Measurements from ENCODE around the gene SUN1. TPM values are rescaled to one million over a fixed set of nuclear protein-coding genes. Genes with fewer than 3 reads are reported as not detected.
A peak's percentile ranks its signal among the peaks of the same experiment; 100 is the strongest.

The SUN1 gene
- total RNA-seq, 1 donor from 2014 or later: 127 TPM

DNA sequence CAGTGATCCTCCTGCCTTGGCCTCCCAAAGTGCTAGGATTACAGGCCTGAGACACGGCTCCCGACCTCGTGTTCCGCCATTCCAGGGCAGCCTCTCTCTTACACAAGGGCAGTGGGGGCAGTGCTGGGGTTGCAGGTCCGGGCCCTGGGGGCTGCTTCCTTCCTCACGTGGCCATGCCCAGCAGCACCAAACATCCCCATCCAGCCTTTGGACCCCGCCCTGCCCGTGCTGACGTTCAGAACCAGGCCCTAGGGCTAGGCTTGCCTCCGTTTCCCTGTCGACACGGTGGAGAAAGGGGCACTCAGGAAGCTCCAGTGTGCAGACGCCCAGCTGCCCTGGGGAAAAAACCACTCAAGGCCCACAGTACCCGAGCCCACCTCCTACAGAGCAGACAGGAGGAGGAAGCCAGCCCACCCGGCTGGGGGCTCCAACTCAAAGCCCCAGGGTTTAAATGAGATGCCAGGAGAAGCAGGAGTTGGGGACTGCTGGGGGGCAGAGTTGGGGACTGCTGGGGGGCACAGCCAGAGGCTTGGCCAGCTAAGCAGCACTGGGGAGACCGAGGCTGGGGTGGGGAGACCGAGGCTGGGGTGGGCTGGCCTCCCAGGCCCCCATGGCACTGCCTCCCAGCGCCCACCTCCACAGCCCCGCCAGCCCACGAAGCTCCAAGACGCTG, 86.3 kb downstream of the SUN1 start:
- ATAC-seq (no peak), DNase-seq (peak; percentile 48)
- H3K27me3 ChIP-seq: no peaks in the 10 kb centered on the region
- TF ChIP-seq, protein P1, sequence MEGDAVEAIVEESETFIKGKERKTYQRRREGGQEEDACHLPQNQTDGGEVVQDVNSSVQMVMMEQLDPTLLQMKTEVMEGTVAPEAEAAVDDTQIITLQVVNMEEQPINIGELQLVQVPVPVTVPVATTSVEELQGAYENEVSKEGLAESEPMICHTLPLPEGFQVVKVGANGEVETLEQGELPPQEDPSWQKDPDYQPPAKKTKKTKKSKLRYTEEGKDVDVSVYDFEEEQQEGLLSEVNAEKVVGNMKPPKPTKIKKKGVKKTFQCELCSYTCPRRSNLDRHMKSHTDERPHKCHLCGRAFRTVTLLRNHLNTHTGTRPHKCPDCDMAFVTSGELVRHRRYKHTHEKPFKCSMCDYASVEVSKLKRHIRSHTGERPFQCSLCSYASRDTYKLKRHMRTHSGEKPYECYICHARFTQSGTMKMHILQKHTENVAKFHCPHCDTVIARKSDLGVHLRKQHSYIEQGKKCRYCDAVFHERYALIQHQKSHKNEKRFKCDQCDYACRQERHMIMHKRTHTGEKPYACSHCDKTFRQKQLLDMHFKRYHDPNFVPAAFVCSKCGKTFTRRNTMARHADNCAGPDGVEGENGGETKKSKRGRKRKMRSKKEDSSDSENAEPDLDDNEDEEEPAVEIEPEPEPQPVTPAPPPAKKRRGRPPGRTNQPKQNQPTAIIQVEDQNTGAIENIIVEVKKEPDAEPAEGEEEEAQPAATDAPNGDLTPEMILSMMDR (IDR thresholded peaks at IDR 0.05): no peak
- no peaks in the 10 kb centered on the region for H3K36me3 ChIP-seq
- no peaks in the 10 kb centered on the region for H3K9me3 ChIP-seq
- H3K4me3 ChIP-seq: no peak overlapping the region
- intact Hi-C loops (cut with DNase I): no loop called here
- H3K27ac ChIP-seq: no peak overlapping the region
- peaks cover 7% of the 10 kb centered on the region for H3K4me1 ChIP-seq

DNA sequence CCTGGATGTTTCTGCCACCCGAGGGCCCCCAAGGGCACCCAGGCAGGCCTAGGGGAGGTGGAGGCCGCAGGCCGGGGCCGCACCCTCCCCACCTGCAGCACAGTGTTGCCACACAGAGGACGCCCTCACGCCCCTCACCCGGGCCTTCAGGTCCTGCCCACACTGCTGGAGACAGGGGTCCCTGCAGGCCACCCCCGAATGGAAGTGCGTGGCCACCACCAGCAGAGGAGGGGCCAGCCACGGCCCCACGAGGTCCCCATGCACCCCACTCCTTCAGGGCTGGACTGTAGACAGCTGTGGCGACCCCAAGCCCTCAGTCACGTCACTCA, 86.8 kb downstream of the SUN1 start:
- peak; percentile 54 for DNase-seq
- H3K4me1 ChIP-seq: peaks cover 7% of the 10 kb centered on the region

DNA sequence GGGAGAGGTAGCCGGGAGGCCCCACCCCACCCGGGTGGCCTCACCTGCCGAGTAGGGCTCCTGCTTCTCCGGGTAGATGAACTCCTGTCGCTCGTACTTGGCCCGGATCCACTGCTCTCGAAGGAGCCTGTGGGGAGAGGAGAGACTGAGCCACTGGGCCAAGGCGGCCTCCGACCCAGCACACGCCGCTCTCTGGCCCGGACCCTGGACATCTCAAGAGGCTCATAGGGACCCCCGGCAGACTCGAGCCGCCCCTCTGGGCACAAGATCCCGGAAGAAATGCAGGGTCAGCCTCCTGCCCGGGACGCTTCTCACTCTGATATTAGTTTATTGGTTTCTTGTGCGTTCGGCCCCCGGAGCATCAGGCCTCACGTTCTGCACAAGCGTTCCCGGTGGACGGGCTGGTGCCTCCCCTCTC, 87.7 kb downstream of the SUN1 start:
- Histone ChIP-seq H3K27ac (no peak overlapping the region), H3K9me3 (no peaks in the 10 kb centered on the region), H3K36me3 (no peaks in the 10 kb centered on the region), H3K4me3 (no peak overlapping the region), H3K27me3 (no peaks in the 10 kb centered on the region), H3K4me1 (peaks cover 7% of the 10 kb centered on the region)
- TF ChIP-seq, protein P1 (IDR thresholded peaks at IDR 0.05): no peak
- ATAC-seq (no peak), DNase-seq (peak; percentile 39)
- intact Hi-C loops (cut with DNase I): no loop called here

More for the DNA sequence above, 86.8 kb downstream of the SUN1 start:
- no peaks in the 10 kb centered on the region for H3K9me3 ChIP-seq
- ATAC-seq: no peak
- TF ChIP-seq, protein P1 (IDR thresholded peaks at IDR 0.05): no peak
- H3K36me3 ChIP-seq: no peaks in the 10 kb centered on the region
- intact Hi-C loops (cut with DNase I): no loop called here
- no peak overlapping the region for H3K4me3 ChIP-seq
- no peaks in the 10 kb centered on the region for H3K27me3 ChIP-seq
- no peak overlapping the region for H3K27ac ChIP-seq

DNA sequence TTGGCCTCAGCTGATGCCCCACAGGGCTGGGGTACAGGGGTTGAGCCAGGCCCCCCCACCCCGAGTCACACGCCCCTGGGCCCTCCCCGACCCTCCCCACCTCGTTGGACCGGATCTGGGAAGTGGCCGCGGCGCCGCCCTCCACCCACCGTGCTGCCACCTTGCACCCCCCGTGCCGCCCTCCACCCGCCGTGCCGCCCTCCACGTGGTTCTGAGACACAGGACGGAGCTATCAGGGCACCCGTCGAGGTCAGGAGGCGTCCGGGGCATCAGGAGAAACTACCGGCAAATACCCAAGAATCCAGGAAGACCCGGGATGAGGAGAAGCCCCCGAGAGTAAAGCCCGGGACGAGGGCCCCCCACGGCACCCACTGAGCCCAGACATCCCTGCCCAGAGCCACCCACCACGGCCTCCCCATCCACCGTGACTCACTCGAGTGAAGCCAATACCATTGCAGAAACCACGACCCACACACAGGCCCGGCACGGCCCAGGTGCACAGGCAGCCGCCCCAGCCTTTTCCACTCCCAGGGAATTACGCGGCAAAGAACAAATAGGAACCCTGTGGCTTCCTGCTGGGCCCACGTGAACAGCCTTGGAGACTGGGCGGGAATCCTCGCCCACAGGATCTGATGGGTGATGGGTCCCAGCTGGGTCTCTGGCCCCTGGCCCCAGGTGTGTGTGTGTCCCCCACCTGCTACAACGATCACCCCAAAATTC, 88.2 kb downstream of the SUN1 start:
- TF ChIP-seq, protein P1 (IDR thresholded peaks at IDR 0.05): no peak
- H3K27ac ChIP-seq: no peak overlapping the region
- intact Hi-C loops (cut with DNase I): no loop called here
- H3K27me3 ChIP-seq: no peaks in the 10 kb centered on the region
- DNase-seq (peak; percentile 62), ATAC-seq (no peak)
- no peak overlapping the region for H3K4me3 ChIP-seq
- no peaks in the 10 kb centered on the region for H3K9me3 ChIP-seq
- peaks cover 7% of the 10 kb centered on the region for H3K4me1 ChIP-seq
- H3K36me3 ChIP-seq: no peaks in the 10 kb centered on the region

DNA sequence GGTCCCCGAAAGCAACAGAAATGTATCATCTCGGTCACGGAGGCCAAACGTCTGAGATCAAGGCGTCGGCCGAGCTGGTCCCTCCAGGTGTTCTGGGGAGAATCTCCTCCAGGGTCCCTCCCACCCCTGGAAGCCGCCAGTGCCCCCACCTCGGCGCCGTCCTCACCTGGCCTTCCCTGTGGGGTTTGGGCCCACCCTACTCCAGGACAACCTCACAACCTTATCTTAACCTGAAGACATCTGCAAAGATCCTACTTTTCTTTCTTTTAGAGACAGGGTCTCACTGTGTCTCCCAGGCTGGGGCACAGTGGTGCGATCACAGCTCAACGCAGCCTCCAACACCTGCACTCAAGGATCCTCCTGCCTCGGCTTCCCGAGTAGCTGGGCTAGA, 88.8 kb downstream of the SUN1 start:
- H3K36me3 ChIP-seq: no peaks in the 10 kb centered on the region
- peaks cover 7% of the 10 kb centered on the region for H3K4me1 ChIP-seq
- DNase-seq (peak; percentile 31), ATAC-seq (no peak)
- no peaks in the 10 kb centered on the region for H3K9me3 ChIP-seq
- no peak overlapping the region for H3K4me3 ChIP-seq
- H3K27ac ChIP-seq: no peak overlapping the region
- TF ChIP-seq, protein P1 (IDR thresholded peaks at IDR 0.05): no peak
- intact Hi-C loops (cut with DNase I): no loop called here
- H3K27me3 ChIP-seq: no peaks in the 10 kb centered on the region

Data from upper lobe of right lung (tissue), 1 donor.